D341Med (cell line): ENCODE results near the gene MAPK7.
A peak's percentile ranks its signal among the peaks of the same experiment; 100 is the strongest.

Source experiments
- DNase-seq: peaks from one replicate; pipeline ENCODE4 v3.0.0; 2012; ENCODE audit warnings: low spot score

Gene MAPK7

DNA sequence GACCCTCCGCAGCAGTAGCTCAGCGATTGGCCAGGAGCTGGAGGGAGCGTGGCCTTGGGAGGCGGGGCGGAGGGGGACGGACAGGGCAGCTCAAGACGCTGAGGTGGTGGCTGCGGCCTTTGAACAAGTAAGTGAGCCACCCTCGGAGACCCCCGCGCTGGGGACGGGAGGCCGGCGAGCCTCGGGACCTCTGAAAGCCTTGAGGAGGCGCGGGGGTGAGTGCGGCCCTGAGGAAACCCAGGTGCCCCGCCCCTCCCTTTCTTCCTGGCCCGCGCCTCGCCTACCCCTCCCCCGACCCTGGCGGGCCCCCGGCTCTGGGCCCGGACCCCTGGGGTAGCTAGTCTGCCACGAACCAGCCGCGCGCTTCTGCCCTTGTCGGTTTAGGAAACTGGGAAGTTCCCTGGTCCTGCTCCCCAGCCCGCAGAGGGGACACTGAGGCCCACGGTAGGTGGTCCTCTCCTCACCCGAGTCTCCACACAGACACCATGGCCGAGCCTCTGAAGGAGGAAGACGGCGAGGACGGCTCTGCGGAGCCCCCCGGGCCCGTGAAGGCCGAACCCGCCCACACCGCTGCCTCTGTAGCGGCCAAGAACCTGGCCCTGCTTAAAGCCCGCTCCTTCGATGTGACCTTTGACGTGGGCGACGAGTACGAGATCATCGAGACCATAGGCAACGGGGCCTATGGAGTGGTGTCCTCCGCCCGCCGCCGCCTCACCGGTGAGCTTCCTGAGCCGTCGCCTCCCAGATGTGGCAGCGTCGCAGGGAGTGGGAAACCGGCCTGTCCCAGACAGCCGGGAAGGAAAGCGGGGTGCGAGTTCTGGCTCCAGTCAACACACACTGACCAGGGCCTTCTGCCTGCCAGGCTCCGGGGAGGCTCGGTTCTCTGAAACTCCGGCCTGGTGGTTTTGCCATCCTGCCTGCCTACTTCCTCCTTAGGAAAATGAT lies at the start of gene MAPK7:
Gene MAPK7, plus strand, starts transcription at position 83 of the 945 bp plus-strand sequence. Its CDS starts 403 bp downstream, at position 486.
- no peak for DNase-seq

DNA sequence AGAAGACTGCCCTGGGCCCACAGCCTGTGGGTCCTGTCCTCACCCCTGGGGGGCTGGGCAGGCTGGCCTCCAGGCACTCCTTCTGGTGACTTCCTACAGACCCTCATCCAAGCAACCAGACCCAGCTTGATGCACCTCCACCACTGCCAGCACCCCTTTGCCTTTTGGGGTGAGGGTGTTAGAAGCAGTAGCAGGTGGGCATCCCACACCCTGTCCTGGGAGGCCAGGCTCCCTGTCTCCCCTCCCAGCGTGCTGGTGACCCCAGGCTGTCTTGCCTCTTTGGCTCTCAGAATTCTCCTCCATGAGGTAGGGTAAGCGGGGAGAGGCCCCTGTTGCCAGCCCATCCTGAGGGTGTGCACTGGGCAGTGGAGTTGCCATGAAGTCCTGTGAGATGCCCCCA lies 49.2 kb upstream of the MAPK7 start:
- no peak for DNase-seq

- no peak for DNase-seq
Measured at GRCh38 chr17:19329839-19330238, 48.5 kb upstream of the MAPK7 start.

DNA sequence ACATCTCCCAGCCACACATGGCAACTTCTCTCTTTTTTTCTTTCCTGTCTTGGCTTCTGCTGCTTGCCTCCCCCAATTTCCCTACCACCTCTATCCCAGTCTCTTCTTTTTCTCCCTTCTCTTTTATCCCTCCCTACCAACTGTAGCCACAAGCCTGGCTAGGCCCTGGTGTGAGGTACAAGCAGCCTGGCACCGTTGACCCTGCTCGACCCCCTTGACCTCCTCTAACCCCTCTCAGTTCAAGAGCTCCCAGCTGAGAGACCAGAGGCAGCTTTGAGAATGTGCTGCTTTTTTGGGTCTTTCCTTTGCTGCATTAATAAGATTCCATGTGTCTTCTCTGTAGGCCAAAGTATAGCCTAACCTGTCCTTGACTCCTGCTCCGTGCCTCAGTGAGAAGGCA lies 48.0 kb upstream of the MAPK7 start:
- DNase-seq: no peak

DNA sequence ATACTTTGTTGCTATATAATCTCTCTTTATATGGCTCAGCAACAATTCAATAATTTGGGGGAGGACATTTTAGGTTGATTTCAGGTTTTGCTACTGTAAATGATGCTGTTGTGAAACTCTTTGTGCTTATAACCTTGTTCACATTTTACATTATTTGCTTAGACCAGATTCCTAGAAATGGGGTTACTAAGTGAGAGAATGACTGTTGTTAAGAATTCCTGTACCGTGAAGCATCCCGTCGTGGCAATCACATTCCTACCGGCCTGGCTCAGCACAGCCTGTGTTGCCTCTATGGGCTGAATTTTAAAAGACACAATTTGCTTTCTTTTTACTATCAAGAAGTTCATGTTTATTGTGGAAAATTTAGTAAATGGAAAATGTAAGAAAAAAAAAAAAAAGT lies 47.2 kb upstream of the MAPK7 start:
- no peak for DNase-seq

DNA sequence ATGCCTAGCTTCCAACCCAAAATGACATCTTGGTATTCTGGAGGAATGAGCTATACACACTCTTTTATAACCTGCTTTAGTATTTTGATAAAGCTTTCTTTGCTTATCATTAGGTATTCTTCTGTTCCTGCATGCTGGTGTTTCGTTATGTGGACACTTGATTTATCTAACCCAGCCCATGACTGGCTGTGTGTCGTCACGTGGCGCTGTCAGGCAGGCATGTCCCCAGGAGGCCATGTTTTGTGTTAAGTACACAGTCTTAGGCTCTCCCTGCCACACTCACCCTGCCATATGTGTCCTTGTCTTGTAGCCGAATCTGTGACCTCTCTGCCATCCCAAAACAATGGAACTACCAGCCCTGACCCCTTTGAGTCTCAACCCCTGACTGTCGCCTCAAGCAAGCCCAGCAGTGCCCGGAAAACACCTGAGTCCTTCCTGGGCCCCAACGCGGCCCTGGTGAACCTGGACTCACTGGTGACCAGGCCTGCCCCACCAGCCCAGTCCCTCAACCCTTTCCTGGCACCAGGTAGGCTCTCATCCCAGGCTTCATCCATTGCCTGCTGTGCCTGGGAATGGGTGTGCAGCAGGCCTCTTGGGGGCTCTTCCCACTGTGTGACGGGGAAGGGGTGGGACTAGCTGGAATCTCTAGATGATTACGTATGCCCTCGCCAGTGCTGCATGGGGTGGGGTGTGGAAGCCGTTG lies 46.6 kb upstream of the MAPK7 start:
- no peak for DNase-seq

- no peak for DNase-seq
Measured at GRCh38 chr17:19332371-19333131, 45.7 kb upstream of the MAPK7 start.

DNA sequence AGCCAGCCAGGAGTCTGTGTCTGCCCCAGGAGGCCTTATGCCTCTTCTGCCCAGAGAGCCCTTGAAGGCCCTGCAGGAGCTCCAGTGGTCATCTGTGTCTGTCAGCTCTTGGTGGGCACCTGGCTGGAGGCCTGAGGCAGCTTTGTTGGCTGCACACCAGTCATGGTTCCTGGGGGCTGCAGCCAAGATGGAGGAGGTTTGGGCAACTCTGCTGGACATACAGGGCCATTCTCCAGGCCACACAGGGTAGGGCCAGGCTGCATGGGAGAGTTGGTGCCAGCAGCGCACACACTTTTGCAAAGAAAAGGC lies 45.2 kb upstream of the MAPK7 start:
- DNase-seq: no peak

DNA sequence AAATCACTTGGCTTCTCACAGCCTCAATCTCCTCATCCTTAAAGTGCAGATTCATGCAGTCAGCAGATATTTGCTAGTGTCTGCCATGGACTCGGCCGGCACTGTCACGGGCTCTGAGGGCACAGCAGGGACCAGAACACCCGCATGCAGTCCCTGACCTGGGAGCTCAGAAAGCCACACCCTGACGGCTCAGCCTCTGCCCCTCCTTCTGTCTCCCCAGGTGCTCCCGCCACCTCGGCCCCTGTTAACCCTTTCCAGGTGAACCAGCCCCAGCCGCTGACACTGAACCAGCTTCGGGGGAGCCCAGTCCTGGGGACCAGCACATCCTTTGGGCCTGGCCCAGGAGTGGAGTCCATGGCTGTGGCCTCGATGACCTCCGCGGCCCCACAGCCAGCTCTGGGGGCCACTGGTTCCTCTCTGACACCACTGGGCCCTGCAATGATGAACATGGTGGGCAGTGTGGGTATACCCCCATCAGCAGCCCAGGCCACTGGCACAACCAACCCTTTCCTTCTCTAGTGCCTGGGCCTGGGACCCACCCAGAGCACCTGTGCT lies 44.5 kb upstream of the MAPK7 start:
- no peak for DNase-seq

GRCh38 chr17:19334331-19334730 lies 44.0 kb upstream of the MAPK7 start:
- DNase-seq: peak; percentile 45

DNA sequence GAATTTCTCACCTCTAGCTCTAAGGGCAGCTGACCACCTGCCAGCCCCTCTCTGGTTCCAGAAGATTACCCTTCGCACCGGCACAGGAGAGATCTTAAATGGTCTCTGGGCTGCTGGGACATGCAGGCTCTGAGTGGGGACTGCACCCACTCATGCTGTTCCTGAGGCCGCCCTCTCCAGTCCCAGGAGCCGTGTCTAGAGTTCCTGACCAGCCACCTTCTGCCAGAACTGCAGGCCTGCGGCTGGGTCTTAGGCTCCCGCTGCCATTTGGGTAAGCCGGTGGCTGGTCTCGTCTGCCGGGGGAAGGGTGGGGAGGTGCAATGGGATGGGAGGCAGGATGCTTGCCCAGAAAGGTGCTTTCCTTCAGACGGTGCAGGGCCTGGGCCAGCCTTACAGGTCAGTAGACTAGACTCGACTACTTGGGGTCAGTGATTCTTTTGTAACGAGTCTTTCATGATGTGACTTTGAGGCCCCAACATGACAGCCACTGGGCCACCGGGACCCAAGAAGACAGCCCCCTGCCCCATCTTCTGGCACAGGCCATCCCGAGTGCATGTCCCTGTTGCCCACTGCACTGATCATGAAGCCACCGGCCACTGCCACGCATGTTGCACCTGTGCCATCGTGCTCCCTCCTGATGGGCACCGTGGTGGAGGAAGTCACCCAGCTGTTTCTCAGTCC lies 42.2 kb upstream of the MAPK7 start:
- no peak for DNase-seq

GRCh38 chr17:19336938-19337711 lies 41.2 kb upstream of the MAPK7 start:
- no peak for DNase-seq

DNA sequence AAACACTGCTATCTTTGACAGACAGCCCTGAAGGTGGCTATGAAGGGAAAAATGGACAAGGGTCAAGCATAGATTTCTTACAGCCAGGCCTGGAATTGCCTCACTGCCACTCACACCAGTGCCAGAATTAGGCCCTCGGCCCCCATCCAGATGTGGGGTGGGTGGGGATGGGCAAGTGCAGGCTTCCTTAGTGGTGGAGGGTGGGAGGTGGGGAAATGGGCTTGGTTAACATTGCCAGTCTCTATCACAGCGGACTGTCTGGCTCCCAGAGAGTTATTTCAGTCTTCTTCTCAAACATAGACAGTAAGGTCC lies 40.6 kb upstream of the MAPK7 start:
- no peak for DNase-seq

DNA sequence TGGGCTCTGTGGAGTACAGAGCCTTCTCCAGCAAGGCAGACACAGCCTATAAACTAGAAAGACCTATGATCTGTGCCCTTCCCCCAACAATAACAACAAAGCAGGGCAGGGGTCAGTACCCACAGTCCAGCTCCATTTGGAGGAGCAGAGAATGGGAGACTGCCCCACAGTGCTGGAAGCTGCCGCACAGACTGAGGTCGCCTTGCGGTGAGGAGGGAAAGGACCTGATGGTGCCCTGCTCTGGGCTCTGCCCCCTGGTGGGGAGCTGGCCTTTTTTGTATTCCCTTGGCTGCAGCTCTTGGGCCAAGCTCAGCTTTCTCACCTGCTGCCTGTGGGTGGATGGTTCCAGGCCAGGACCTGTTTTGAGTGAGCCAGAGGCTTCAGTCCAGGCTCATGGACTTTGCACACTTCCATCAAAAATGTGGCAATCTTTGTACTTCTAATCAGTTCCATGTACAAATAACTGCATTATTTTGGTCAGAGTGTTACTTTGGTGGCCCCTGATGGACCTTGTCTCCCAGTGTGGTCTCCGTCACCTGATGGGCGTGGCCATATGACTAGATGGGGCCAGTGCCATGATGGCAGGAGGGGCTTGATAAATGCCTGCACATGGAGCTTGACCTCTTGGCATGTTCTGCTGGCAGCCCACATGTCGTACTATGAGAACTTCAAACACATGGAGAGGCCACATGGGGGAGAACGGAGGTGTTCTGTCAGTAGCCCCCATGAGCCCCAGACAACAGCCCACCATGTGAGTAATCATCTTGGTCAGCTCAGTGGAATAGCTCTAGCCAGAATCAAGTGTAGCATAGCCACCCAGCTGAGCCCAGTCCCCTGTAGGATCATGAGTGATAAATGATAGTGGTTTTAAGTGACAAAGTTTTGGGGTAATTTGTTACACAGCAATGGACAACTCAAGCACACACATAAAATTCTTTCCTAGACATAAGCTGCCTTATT lies 40.0 kb upstream of the MAPK7 start:
- DNase-seq: peak; percentile 60

DNA sequence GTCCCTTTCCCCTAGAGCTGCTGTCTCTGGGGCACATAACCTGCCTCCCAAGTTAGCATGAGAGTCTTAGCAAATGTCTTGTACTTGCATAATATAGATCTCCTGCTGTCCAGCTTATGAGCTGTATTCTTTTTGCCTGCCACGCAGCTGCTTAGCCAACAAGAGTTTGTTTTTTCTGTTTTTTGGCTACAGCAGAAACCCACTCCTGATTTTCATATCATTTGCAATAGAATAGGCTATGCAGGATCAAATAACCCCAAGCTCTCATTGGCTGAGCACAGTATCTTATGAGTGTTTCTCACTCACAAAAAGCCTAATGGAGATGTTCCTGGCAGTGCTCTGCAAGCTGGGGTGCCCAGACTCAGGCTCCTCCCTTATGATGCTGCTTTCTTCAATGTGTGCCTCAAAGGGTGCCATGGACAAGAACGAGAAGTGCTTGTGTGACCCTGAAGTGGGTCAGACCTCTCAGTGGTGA lies 38.9 kb upstream of the MAPK7 start:
- no peak for DNase-seq

GRCh38 chr17:19341211-19341631 lies 37.1 kb upstream of the MAPK7 start:
- no peak for DNase-seq

DNA sequence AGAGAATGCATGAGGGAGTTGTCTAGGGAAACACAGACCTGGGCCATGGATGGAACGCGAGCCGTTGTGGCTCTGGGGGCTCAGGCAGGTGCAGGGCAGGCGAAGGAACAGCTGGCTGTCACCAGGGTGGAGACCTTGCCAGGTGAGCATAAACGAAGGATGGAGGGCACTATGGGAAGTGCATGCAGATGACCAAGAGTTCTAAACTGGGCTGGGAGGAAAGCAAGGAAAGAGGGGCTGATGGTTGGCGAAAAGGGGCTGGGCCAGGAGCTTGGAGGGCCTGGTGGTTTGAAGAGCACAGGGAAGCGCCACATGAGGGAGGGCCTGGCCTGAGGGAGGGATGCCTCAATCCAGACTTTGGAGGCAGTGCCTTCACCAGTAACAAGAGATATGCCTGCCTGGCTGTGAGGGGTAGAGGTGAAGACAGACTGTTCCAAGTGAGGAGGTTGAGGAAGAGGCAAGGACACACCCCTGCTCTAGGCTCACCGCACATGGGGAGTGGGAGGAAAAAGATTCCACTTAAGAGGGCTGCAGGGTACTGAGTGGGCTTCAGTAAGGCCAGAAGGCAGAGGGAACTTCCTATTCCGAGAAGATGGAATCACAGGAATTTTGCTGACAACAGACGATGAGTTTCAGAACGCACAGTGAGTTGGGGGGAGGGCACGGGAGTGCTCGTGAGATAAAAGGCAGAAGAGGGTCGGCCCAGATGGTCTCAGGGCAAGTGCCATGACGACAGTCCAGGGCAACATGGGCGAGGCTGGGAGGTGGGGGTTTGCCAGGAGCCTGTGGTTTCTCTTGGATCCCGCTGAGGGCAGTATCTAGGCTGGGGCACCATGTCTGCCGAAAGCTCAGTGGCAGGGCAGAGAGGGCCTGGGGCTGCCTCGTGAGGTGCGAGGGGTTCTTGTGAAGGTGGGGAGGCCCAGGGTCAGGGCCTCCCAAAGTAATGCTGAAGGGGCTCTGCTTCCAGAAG lies 36.4 kb upstream of the MAPK7 start:
- DNase-seq: no peak

DNA sequence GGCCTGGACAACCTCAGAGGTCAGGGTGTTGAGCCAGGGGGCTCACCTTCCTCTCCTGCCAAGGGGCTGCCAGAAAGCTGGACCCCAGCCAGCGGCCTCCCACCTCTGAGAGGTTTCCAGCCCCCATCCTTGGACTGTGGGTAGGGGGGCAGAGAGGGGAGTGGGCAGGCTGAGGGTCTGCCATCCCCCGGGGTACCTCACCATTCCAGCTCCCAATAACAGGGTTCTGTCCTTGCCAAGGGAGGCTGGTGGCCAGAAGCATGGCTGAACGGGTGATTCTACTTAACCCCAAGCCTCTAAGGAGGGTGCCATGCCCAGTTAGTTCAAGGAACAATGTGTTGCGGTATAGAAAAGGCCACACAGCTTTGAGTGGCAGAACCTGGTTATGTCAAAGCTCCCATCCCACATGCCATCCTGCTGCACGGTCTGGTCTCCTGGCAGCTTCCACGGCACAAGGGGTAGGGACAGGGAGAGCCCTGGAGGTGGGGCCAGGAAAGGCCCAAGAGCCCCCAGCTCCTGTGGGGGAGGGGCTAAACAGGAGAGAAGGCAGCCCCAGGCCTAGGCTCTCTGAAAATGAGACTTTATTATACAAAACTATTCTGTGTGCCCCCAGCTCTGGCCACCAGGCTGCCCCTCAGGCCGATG lies 35.6 kb upstream of the MAPK7 start:
- no peak for DNase-seq
